ENCODE data around the gene ZBTB7C.

DNA sequence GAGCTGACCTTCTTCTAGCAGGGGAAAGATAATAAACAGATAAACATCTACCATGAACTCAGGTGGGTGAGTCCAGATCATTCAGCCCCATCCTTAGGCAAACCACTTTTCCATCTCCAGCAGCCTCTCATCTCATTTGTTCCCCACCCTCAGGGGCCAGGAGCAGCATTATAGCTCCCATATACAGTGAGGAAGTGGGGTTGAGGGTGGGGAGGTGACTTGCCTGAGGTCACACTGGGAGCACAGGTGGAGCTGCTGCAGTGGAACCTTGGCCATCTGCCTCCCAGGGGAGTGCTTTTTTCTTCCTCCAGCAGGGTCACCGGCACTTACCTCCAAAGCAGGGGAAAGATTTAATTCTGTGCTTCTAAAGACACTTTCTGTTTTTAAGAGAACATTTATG is 266.2 kb downstream of the ZBTB7C start:
- TF ChIP-seq, protein P1, sequence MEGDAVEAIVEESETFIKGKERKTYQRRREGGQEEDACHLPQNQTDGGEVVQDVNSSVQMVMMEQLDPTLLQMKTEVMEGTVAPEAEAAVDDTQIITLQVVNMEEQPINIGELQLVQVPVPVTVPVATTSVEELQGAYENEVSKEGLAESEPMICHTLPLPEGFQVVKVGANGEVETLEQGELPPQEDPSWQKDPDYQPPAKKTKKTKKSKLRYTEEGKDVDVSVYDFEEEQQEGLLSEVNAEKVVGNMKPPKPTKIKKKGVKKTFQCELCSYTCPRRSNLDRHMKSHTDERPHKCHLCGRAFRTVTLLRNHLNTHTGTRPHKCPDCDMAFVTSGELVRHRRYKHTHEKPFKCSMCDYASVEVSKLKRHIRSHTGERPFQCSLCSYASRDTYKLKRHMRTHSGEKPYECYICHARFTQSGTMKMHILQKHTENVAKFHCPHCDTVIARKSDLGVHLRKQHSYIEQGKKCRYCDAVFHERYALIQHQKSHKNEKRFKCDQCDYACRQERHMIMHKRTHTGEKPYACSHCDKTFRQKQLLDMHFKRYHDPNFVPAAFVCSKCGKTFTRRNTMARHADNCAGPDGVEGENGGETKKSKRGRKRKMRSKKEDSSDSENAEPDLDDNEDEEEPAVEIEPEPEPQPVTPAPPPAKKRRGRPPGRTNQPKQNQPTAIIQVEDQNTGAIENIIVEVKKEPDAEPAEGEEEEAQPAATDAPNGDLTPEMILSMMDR (IDR thresholded peaks at IDR 0.05; ENCODE audit: insufficient read depth, low read length, poor library complexity, severe bottlenecking): no peak
- TF ChIP-seq EZH2phosphoT487 (conservative IDR thresholded peaks at IDR 0.05; ENCODE audit: low read length): no peak

Data from SU-DHL-6 (cell line).